Nephron progenitor cell (in vitro differentiated cells): ENCODE measurements around the gene MCM9.
"Not testable (repeated sequence)": the region's sequence is repeated elsewhere in the genome, so short reads cannot be mapped to it uniquely, and the experiment has no call there.

Experiments
- DNase-seq: peaks from one replicate; pipeline ENCODE4 v3.0.0; 2021
- H3K27ac Mint-ChIP-seq: 2 replicates; pipeline ENCODE4 v1.8.0; 2021; ENCODE audit warnings: mild to moderate bottlenecking, moderate library complexity, mixed read lengths
- H3K27me3 Mint-ChIP-seq: 2 replicates; pipeline ENCODE4 v1.8.0; 2021; ENCODE audit warnings: mild to moderate bottlenecking, low read depth, mixed read lengths; ENCODE audit not compliant: poor library complexity
- H3K36me3 Mint-ChIP-seq: 2 replicates; pipeline ENCODE4 v1.8.0; 2021; ENCODE audit warnings: low read depth, mixed read lengths
- H3K4me1 Mint-ChIP-seq: 2 replicates; pipeline ENCODE4 v1.8.0; 2021; ENCODE audit warnings: mixed read lengths
- H3K4me3 Mint-ChIP-seq: 2 replicates; pipeline ENCODE4 v1.8.0; 2021; ENCODE audit warnings: mild to moderate bottlenecking, moderate library complexity, mixed read lengths
- H3K9me3 Mint-ChIP-seq: 2 replicates; pipeline ENCODE4 v1.8.0; 2021; ENCODE audit warnings: mild to moderate bottlenecking, moderate library complexity, mixed read lengths
- CTCF ChIP-seq: fragments of 200-600 bp; sonication (generic); IDR thresholded peaks from 2 replicates; pipeline ENCODE4 v1.5.0; 2021; ENCODE audit warnings: antibody characterized with exemption

The MCM9 gene

DNA sequence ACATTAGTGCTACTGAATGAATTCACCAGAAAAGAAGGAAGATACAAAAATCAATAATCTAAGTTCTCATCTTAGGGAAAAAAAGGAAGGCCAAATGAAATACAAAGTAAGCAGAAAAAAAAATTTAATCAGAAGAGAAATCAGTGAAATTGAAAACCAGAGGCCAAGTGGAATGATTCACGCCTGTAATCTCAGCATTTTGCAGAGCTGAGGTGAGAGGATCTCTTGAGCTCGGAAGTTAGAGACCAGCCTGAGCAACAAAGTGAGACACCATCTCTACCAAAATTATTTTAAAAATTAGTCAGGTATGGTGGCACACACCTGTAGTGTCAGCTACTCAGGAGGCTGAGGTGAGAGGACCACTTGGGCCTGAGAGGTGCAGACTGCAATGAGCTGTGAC is 62.2 kb downstream of the MCM9 start:
- Mint-ChIP-seq H3K4me1 (no peaks in the 10 kb centered on the region), H3K27ac (no peak overlapping the region), H3K36me3 (peaks cover 40% of the 10 kb centered on the region), H3K9me3 (peaks cover 35% of the 10 kb centered on the region), H3K4me3 (no peak overlapping the region), H3K27me3 (peaks cover 3% of the 10 kb centered on the region)
- no peak for DNase-seq
- TF ChIP-seq CTCF = no peak

DNA sequence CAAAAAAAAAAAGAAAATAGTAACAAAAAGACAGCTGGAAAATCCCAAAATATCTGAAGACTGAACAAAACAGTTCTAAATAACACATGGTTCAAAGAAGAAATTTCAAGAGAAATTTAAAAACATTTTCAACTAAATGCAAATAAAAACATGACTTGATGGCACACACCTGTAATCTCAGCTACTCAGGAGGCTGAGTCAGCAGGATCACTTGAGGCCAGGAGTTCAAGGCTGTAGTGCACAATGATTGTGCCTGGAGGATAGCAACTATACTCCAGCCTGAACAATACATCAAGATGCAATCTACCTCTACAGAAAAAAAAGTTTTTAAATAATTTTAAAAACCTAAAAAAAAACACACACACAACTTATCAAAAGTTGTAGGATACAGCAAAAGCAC is 62.6 kb downstream of the MCM9 start:
- Mint-ChIP-seq H3K4me1 (no peaks in the 10 kb centered on the region), H3K27ac (no peak overlapping the region), H3K4me3 (no peak overlapping the region)

DNA sequence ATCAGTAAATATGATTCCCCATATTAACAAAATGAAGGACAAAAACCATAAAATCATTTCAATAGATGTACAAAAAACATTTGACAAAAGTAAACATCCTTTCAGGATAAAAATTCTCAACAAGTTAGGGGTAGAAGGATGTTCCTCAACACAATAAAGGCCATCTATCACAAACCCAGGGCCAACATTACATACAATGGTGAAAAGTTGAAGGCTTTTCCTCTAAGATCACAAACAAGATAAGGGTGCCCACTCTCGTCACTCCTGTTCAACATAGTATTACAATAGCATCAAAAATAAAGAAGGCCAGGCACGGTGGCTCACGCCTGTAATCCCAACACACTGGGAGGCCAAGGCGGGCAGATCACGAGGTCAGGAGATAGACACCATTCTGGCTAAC is 63.6 kb downstream of the MCM9 start:
- no peak for TF ChIP-seq CTCF
- no peaks in the 10 kb centered on the region for H3K4me1 Mint-ChIP-seq
- peaks cover 3% of the 10 kb centered on the region for H3K27me3 Mint-ChIP-seq
- H3K9me3 Mint-ChIP-seq = peaks cover 41% of the 10 kb centered on the region
- H3K4me3 Mint-ChIP-seq = no peak overlapping the region
- H3K27ac Mint-ChIP-seq = no peak overlapping the region
- H3K36me3 Mint-ChIP-seq = peaks cover 46% of the 10 kb centered on the region
- DNase-seq = no peak

More for the DNA sequence above, 62.6 kb downstream of the MCM9 start:
- peaks cover 35% of the 10 kb centered on the region for H3K9me3 Mint-ChIP-seq
- H3K27me3 Mint-ChIP-seq = peaks cover 3% of the 10 kb centered on the region
- H3K36me3 Mint-ChIP-seq = peaks cover 40% of the 10 kb centered on the region
- no peak for DNase-seq
- no peak for TF ChIP-seq CTCF

GRCh38 chr6:118869894-118870589 is 64.9 kb downstream of the MCM9 start:
- Mint-ChIP-seq H3K36me3 (peaks cover 51% of the 10 kb centered on the region), H3K4me1 (no peaks in the 10 kb centered on the region), H3K27me3 (peaks cover 3% of the 10 kb centered on the region), H3K9me3 (peaks cover 45% of the 10 kb centered on the region), H3K27ac (no peak overlapping the region), H3K4me3 (no peak overlapping the region)
- no peak for DNase-seq
- no peak for TF ChIP-seq CTCF

DNA sequence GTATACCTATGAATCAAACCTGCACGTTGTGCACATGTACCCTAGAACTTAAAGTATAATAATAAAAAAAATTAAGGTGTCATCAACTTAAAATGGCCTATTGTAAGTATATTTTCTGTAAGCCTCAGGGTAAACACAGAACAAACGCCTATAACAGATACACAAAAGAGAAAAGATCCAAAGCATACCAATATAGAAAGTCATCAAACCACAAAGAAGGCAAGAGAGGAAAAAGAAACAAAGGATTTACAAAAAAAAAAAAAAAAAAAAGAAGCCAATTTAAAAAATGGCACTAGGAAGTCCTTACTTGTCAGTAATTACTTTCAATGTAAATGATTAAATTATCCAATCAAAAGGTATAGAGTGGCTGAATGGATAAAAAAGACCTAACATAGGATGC is 65.6 kb downstream of the MCM9 start:
- no peak for TF ChIP-seq CTCF
- H3K36me3 Mint-ChIP-seq = peaks cover 51% of the 10 kb centered on the region
- H3K4me1 Mint-ChIP-seq = no peaks in the 10 kb centered on the region
- peaks cover 45% of the 10 kb centered on the region for H3K9me3 Mint-ChIP-seq
- peaks cover 3% of the 10 kb centered on the region for H3K27me3 Mint-ChIP-seq
- no peak for DNase-seq
- H3K27ac Mint-ChIP-seq = no peak overlapping the region
- no peak overlapping the region for H3K4me3 Mint-ChIP-seq

- not testable (repeated sequence) for H3K4me3 Mint-ChIP-seq, DNase-seq, H3K27ac Mint-ChIP-seq, H3K27me3 Mint-ChIP-seq, H3K4me1 Mint-ChIP-seq
- H3K36me3 Mint-ChIP-seq = peaks cover 51% of the 10 kb centered on the region
- H3K9me3 Mint-ChIP-seq = peaks cover 45% of the 10 kb centered on the region
Observed at GRCh38 chr6:118868901-118869300, 66.1 kb downstream of the MCM9 start.
